Lung (tissue), 12 donors: ENCODE measurements around the gene NRGN. TPM values are rescaled to one million over a fixed set of nuclear protein-coding genes. Genes with fewer than 3 reads are reported as not detected.

ENCODE experiments used
- ATAC-seq: fragments of 200-7000 bp; cut with Tn5 transposase; one replicate; pipeline ENCODE4 v1.9.1; 2020; ENCODE audit warnings: moderate number of reproducible peaks; ENCODE audit not compliant: insufficient read depth, low FRiP score
- DNase-seq, 3 donors: peaks; one replicate each; pipeline ENCODE4 v3.0.0-alpha.2; 2013 to 2017
- H3K27ac ChIP-seq, 2 donors: one replicate each; pipeline ENCODE4 v1.5.1; 2013; ENCODE audit warnings: mild to moderate bottlenecking in 2 of 2, moderate library complexity in 2 of 2, control low read depth in 1 of 2, inconsistent platforms in 1 of 2, low read depth in 1 of 2, low read length in 1 of 2
- H3K27me3 ChIP-seq, 3 donors: one replicate each; pipeline ENCODE4 v1.5.1; 2013; ENCODE audit warnings: low read length in 2 of 3; ENCODE audit not compliant: control insufficient read depth in 3 of 3, insufficient read depth in 3 of 3
- H3K36me3 ChIP-seq, 4 donors: one replicate each; pipeline ENCODE4 v1.5.1; 2013; ENCODE audit warnings: low read length in 4 of 4, mild to moderate bottlenecking in 1 of 4, moderate library complexity in 1 of 4; ENCODE audit not compliant: control insufficient read depth in 4 of 4, insufficient read depth in 4 of 4
- H3K4me1 ChIP-seq, 5 donors: one replicate each; pipeline ENCODE4 v1.5.1; 2013; ENCODE audit warnings: low read length in 5 of 5, mild to moderate bottlenecking in 2 of 5, moderate library complexity in 1 of 5; ENCODE audit not compliant: control insufficient read depth in 5 of 5, insufficient read depth in 5 of 5
- H3K4me3 ChIP-seq: one replicate; pipeline ENCODE4 v1.5.1; 2013; ENCODE audit warnings: mild to moderate bottlenecking, control low read depth, moderate library complexity
- H3K9ac ChIP-seq, 2 donors: one replicate each; pipeline ENCODE4 v1.5.1; 2013; ENCODE audit warnings: low read length in 2 of 2, control low read depth in 1 of 2; ENCODE audit not compliant: insufficient read depth in 1 of 2
- H3K9me3 ChIP-seq, 4 donors: one replicate each; pipeline ENCODE4 v1.5.1; 2013; ENCODE audit warnings: low read length in 3 of 4, mild to moderate bottlenecking in 1 of 4, moderate library complexity in 1 of 4; ENCODE audit not compliant: control insufficient read depth in 4 of 4, insufficient read depth in 3 of 4
- WGBS, 2 donors: extraction: QIAGEN DNeasy Blood & Tissue Kit; methylation state at CpG; one replicate each; pipeline ENCODE4 v1.1.7; 2013; 5-methylcytosine and 5-hydroxymethylcytosine counted together
- polyA plus RNA-seq, 2 donors: library from polyadenylated mRNA; stranded (reverse); fragments of 200-250 nt; gene quantifications; one replicate each; pipeline ENCODE4 v1.2.1, GENCODE V29; 2013
- total RNA-seq, 2 donors: library from RNA; depleted of rRNA in 1 of 2; stranded (reverse); fragments of >200 nt in 1 of 2; gene quantifications; one replicate each; pipeline ENCODE4 v1.2.1, GENCODE V29; 2014 to 2021
- TF ChIP-seq, protein P1 (sequence below): IDR thresholded peaks from 2 replicates; pipeline ENCODE4 v1.5.1; 2012; ENCODE audit warnings: mild to moderate bottlenecking; ENCODE audit errors: control extremely low read depth, extremely low read depth
- donor health status: control.
- donor health status: control.
- donor health status: Bipolar disorder and iron deficiency.
- donor health status: healthy.
- donor health status: DM: yes; HTN: yes; CAD: no.

NRGN gene
- total and polyA plus RNA-seq, 4 donors = 27.2 to 250 (median 87.5) TPM

DNA sequence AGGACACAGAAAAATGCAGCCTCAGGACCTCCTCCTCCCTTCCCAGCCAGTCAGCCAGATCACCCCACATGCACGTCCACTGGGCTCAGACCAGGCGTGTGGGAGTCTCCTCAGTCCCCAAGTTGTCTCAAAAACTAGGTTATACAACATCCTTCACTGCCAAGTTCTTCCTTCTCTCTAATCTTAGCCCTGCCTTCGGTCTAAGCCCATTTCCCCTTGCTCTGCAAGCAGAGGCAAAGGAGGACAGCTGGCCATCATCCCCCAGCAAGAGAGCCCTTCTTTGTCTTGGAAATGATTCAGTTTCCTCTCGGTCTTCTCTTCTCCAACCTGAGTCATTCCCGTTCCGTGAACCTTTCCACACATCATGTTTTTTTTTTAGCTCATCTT lies 14.0 kb upstream of the NRGN start:
- H3K9me3 ChIP-seq = no peaks in the 10 kb centered on the region
- H3K9ac ChIP-seq = peak overlapping the region in 1 of 2 donors; percentile 3
- peak; percentile 12 for ATAC-seq
- peak overlapping the region in 1 of 2 donors; percentile 69 for H3K27ac ChIP-seq
- peak in 1 of 3 donors; percentile 60 for DNase-seq
- no peaks in the 10 kb centered on the region for H3K36me3 ChIP-seq
- no peak overlapping the region for H3K4me3 ChIP-seq
- TF ChIP-seq, protein P1, sequence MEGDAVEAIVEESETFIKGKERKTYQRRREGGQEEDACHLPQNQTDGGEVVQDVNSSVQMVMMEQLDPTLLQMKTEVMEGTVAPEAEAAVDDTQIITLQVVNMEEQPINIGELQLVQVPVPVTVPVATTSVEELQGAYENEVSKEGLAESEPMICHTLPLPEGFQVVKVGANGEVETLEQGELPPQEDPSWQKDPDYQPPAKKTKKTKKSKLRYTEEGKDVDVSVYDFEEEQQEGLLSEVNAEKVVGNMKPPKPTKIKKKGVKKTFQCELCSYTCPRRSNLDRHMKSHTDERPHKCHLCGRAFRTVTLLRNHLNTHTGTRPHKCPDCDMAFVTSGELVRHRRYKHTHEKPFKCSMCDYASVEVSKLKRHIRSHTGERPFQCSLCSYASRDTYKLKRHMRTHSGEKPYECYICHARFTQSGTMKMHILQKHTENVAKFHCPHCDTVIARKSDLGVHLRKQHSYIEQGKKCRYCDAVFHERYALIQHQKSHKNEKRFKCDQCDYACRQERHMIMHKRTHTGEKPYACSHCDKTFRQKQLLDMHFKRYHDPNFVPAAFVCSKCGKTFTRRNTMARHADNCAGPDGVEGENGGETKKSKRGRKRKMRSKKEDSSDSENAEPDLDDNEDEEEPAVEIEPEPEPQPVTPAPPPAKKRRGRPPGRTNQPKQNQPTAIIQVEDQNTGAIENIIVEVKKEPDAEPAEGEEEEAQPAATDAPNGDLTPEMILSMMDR = no peak
- 7 to 11% methylated on average over 6 of the region's 6 CpGs for WGBS, 2 donors
- H3K4me1 ChIP-seq = peaks cover 0 to 20% (median 14%) of the 10 kb centered on the region in 5 donors
- peaks cover 0 to 33% (median 3%) of the 10 kb centered on the region in 3 donors for H3K27me3 ChIP-seq

DNA sequence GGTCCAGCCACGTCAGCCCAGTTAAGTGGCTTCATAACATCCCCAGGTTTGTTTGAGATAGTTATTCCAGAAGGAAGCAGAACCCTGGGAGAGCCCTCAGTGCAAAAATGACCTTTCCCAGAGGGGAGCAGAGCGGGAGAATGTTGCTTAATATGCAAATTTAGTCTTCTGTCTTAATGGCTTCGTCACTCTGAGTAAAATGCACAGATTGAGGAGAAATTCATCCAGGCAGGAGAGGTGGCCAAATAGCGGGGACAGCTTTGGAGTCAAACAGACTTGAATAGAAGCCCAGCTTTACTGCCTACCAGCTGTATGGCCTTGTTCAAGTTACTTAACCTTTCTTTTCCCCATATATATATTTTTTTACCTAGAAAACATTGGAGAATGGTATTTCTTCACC lies 12.3 kb upstream of the NRGN start:
- H3K27ac ChIP-seq = peak overlapping the region in 1 of 2 donors; percentile 35

DNA sequence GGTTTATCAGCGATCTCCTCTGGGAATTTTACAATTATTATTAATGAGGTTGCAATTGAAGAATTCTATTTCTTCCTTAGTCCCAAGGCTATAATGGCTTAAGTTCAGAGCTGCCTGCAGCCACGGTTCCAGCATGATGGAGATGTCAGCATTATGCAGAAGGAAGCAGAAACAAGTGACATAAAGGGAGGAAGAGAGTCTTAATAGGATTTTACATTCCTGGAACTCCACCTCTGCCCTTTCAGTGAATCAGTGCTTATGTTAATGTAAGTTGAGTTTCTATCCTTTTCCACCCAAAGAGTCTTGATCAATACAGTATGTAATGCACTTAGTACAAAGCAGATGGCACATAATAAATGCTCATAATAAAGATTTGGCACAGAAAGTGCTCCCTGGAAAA lies 11.6 kb upstream of the NRGN start:
- H3K4me3 ChIP-seq = no peak overlapping the region
- TF ChIP-seq, protein P1 = no peak
- no peaks in the 10 kb centered on the region for H3K36me3 ChIP-seq
- no peak for DNase-seq
- 83 to 85% methylated on average over 2 of the region's 2 CpGs for WGBS, 2 donors
- peak overlapping the region in 1 of 2 donors; percentile 42 for H3K27ac ChIP-seq
- H3K9me3 ChIP-seq = no peaks in the 10 kb centered on the region
- H3K4me1 ChIP-seq = peaks cover 0 to 16% (median 14%) of the 10 kb centered on the region in 5 donors
- peaks cover 0 to 10% (median 0%) of the 10 kb centered on the region in 3 donors for H3K27me3 ChIP-seq
- no peak overlapping the region for H3K9ac ChIP-seq
- no peak for ATAC-seq

More for the DNA sequence above, 12.3 kb upstream of the NRGN start:
- Histone ChIP-seq H3K4me1 (peaks cover 0 to 16% (median 14%) of the 10 kb centered on the region in 5 donors), H3K4me3 (no peak overlapping the region), H3K9me3 (no peaks in the 10 kb centered on the region), H3K9ac (no peak overlapping the region), H3K27me3 (peaks cover 0 to 17% (median 0%) of the 10 kb centered on the region in 3 donors), H3K36me3 (no peaks in the 10 kb centered on the region)
- TF ChIP-seq, protein P1 = no peak
- 67 to 70% methylated on average over 4 of the region's 4 CpGs for WGBS, 2 donors
- ATAC-seq (no peak), DNase-seq (no peak)

DNA sequence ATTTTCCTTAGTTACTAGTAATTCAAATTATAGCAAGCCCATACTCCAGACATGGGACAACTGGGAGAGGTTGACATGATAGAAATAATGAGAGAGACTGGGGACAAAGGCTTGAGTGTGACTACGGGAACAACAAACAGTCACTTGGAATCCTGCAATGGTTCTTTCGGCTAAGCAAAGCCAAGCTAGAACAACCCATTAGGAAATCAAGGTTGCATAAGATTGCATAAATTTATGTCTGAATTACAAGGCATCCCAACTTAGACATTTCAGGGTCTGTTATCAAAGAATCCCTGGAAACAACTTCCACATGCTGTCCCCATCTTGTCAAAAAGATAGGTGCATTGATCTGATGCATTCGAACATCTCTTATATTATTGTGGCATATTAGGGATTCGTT lies 10.2 kb upstream of the NRGN start:
- H3K27me3 ChIP-seq = peaks cover 0 to 2% (median 0%) of the 10 kb centered on the region in 3 donors
- H3K9ac ChIP-seq = no peak overlapping the region
- no peak for ATAC-seq
- no peaks in the 10 kb centered on the region for H3K36me3 ChIP-seq
- H3K4me1 ChIP-seq = peaks cover 0 to 16% (median 12%) of the 10 kb centered on the region in 5 donors
- DNase-seq = no peak
- H3K27ac ChIP-seq = no peak overlapping the region
- H3K4me3 ChIP-seq = no peak overlapping the region
- TF ChIP-seq, protein P1 = no peak
- no peaks in the 10 kb centered on the region for H3K9me3 ChIP-seq
- 60 to 78% methylated on average over 4 of the region's 4 CpGs for WGBS, 2 donors
